H1 (cell line): ENCODE results near the gene ZBTB40. TPM values are rescaled to one million over a fixed set of nuclear protein-coding genes. Genes with fewer than 3 reads are reported as not detected.

Experiments used
- ATF2 ChIP-seq: IDR thresholded peaks from 2 replicates; pipeline ENCODE4 v1.6.1; 2012; ENCODE audit warnings: low read length, inconsistent platforms
- KDM4A ChIP-seq: IDR thresholded peaks from one replicate; pipeline ENCODE4 v1.7.1; 2012; ENCODE audit warnings: low read depth, mild to moderate bottlenecking, moderate library complexity, low read length, inconsistent platforms; ENCODE audit not compliant: severe bottlenecking
- MAFK ChIP-seq: IDR thresholded peaks from 2 replicates; pipeline ENCODE4 v1.6.1; 2012; ENCODE audit warnings: low read depth, mild to moderate bottlenecking, improper control_type of control experiment, low read length
- SAP30 ChIP-seq: fragments of 300-600 bp; sonication (generic); IDR thresholded peaks from 2 replicates; pipeline ENCODE4 v1.7.1; 2012; ENCODE audit warnings: low read length, moderate library complexity, mild to moderate bottlenecking, inconsistent platforms; ENCODE audit not compliant: insufficient read depth, insufficient replicate concordance
- SIN3A ChIP-seq, 2 experiments: IDR thresholded peaks in 1 of 2; conservative IDR thresholded peaks in 1 of 2; 2 replicates each; pipeline ENCODE4 v1.6.1; 2011 to 2012; ENCODE audit warnings: low read length in 2 of 2, improper control_type of control experiment in 1 of 2, low read depth in 1 of 2, mild to moderate bottlenecking in 1 of 2
- SP4 ChIP-seq: IDR thresholded peaks from 2 replicates; pipeline ENCODE4 v1.6.1; 2012; ENCODE audit warnings: low read length, inconsistent platforms
- polyA plus RNA-seq, 7 experiments: library from polyadenylated mRNA; depleted of rRNA in 3 of 7; stranded (reverse) in 5 of 7; unstranded in 2 of 7; fragments of >200 nt in 5 of 7; fragments of 200-250 nt in 2 of 7; gene quantifications; 1 replicate in 5 of 7; 2 replicates in 1 of 7; 4 replicates in 1 of 7; pipeline versions ENCODE4 v1.2.1 to v1.2.3, GENCODE V29; 2011 to 2013; ENCODE audit warnings: missing spikeins in 2 of 7, mixed read lengths in 2 of 7
- total RNA-seq: library from RNA; stranded (reverse); fragmentation: NEBNext Ultra II Directional; extraction: Animal tissue kit (Norgen Biotek cat#: 25700); gene quantifications from 2 replicates; pipeline ENCODE4 v1.2.1, GENCODE V29; 2021

Gene ZBTB40
- total and polyA plus RNA-seq, 2 of the 8 experiments (the other 6 are each of a cell fraction or from before 2014, with no cell fraction given), result 3.1 to 19.3 TPM

- TF ChIP-seq SP4, result no peak
- TF ChIP-seq SIN3A (conservative IDR thresholded peaks at IDR 0.05 in 1 of 2, IDR thresholded peaks at IDR 0.05 in 1 of 2; ENCODE audit: low read depth in 1 of 2, low read length in 2 of 2), result no peak
- TF ChIP-seq ATF2, result no peak
- no peak for TF ChIP-seq SAP30
- no peak for TF ChIP-seq KDM4A
- no peak for TF ChIP-seq MAFK
Measured at GRCh38 chr1:22557341-22557950, 105.8 kb downstream of the ZBTB40 start (continued).
